Measurements from ENCODE around the gene ISYNA1. TPM values are rescaled to one million over a fixed set of nuclear protein-coding genes. Genes with fewer than 3 reads are reported as not detected.
A peak's percentile ranks its signal among the peaks of the same experiment; 100 is the strongest.

Gene ISYNA1
- polyA plus RNA-seq, 2 donors: 17.5 to 42.7 TPM

- peaks cover 4 to 26% of the 10 kb centered on the region in 2 donors for H3K36me3 ChIP-seq (ENCODE audit: control insufficient read depth in 2 of 2, insufficient read depth in 2 of 2, low read length in 1 of 2)
- H3K27me3 ChIP-seq (ENCODE audit: control insufficient read depth in 1 of 2, insufficient read depth in 2 of 2, low read length in 2 of 2): no peaks in the 10 kb centered on the region
- H3K9me3 ChIP-seq (ENCODE audit: control insufficient read depth in 2 of 2, insufficient read depth in 1 of 2, low read depth in 1 of 2, low read length in 1 of 2): peaks cover 0 to 5% of the 10 kb centered on the region in 2 donors
These were observed 3.2 kb upstream of the ISYNA1 start for GRCh38 chr19:18440936-18441803.

GRCh38 chr19:18440415-18440877 lies 2.5 kb upstream of the ISYNA1 start:
- H3K4me1 ChIP-seq (ENCODE audit: control insufficient read depth in 2 of 2, insufficient read depth in 2 of 2, low read length in 1 of 2): peaks cover 0 to 26% of the 10 kb centered on the region in 2 donors
- no peak overlapping the region for H3K4me3 ChIP-seq (ENCODE audit: low read depth in 1 of 2, low read length in 2 of 2)

More at GRCh38 chr19:18440936-18441803, 3.2 kb upstream of the ISYNA1 start:
- Histone ChIP-seq H3K4me3 (ENCODE audit: low read depth in 1 of 2, low read length in 2 of 2) (no peak overlapping the region), H3K4me1 (ENCODE audit: control insufficient read depth in 2 of 2, insufficient read depth in 2 of 2, low read length in 1 of 2) (peaks cover 0 to 21% of the 10 kb centered on the region in 2 donors), H3K27ac (ENCODE audit: low read depth in 2 of 2, low read length in 1 of 2) (no peak overlapping the region)
- WGBS, 2 donors: 68 to 86% methylated on average over 23 of the region's 23 CpGs

GRCh38 chr19:18439910-18440237 lies 1.9 kb upstream of the ISYNA1 start:
- Histone ChIP-seq H3K4me3 (ENCODE audit: low read depth in 1 of 2, low read length in 2 of 2) (no peak overlapping the region), H3K27me3 (ENCODE audit: control insufficient read depth in 1 of 2, insufficient read depth in 2 of 2, low read length in 2 of 2) (no peaks in the 10 kb centered on the region), H3K4me1 (ENCODE audit: control insufficient read depth in 2 of 2, insufficient read depth in 2 of 2, low read length in 1 of 2) (peaks cover 0 to 26% of the 10 kb centered on the region in 2 donors), H3K9me3 (ENCODE audit: control insufficient read depth in 2 of 2, insufficient read depth in 1 of 2, low read depth in 1 of 2, low read length in 1 of 2) (peaks cover 0 to 5% of the 10 kb centered on the region in 2 donors), H3K27ac (ENCODE audit: low read depth in 2 of 2, low read length in 1 of 2) (no peak overlapping the region), H3K36me3 (ENCODE audit: control insufficient read depth in 2 of 2, insufficient read depth in 2 of 2, low read length in 1 of 2) (peaks cover 4 to 15% of the 10 kb centered on the region in 2 donors)
- 67 to 76% methylated on average over 9 of the region's 9 CpGs for WGBS, 2 donors

More at GRCh38 chr19:18440415-18440877, 2.5 kb upstream of the ISYNA1 start:
- Histone ChIP-seq H3K27ac (ENCODE audit: low read depth in 2 of 2, low read length in 1 of 2) (no peak overlapping the region), H3K36me3 (ENCODE audit: control insufficient read depth in 2 of 2, insufficient read depth in 2 of 2, low read length in 1 of 2) (peaks cover 4 to 19% of the 10 kb centered on the region in 2 donors), H3K27me3 (ENCODE audit: control insufficient read depth in 1 of 2, insufficient read depth in 2 of 2, low read length in 2 of 2) (no peaks in the 10 kb centered on the region), H3K9me3 (ENCODE audit: control insufficient read depth in 2 of 2, insufficient read depth in 1 of 2, low read depth in 1 of 2, low read length in 1 of 2) (peaks cover 0 to 5% of the 10 kb centered on the region in 2 donors)
- 48 to 53% methylated on average over 11 of the region's 11 CpGs for WGBS, 2 donors

GRCh38 chr19:18439025-18439909 lies 1.3 kb upstream of the ISYNA1 start:
- no peaks in the 10 kb centered on the region for H3K27me3 ChIP-seq (ENCODE audit: control insufficient read depth in 1 of 2, insufficient read depth in 2 of 2, low read length in 2 of 2)
- peak overlapping the region; percentile 35 to 38 for H3K27ac ChIP-seq (ENCODE audit: low read depth in 2 of 2, low read length in 1 of 2)
- H3K9me3 ChIP-seq (ENCODE audit: control insufficient read depth in 2 of 2, insufficient read depth in 1 of 2, low read depth in 1 of 2, low read length in 1 of 2): peaks cover 0 to 5% of the 10 kb centered on the region in 2 donors
- H3K4me1 ChIP-seq (ENCODE audit: control insufficient read depth in 2 of 2, insufficient read depth in 2 of 2, low read length in 1 of 2): peaks cover 0 to 26% of the 10 kb centered on the region in 2 donors
- H3K36me3 ChIP-seq (ENCODE audit: control insufficient read depth in 2 of 2, insufficient read depth in 2 of 2, low read length in 1 of 2): peaks cover 2 to 9% of the 10 kb centered on the region in 2 donors
- no peak overlapping the region for H3K4me3 ChIP-seq (ENCODE audit: low read depth in 1 of 2, low read length in 2 of 2)
- WGBS, 2 donors: 57 to 64% methylated on average over 13 of the region's 13 CpGs

- Histone ChIP-seq H3K27ac (ENCODE audit: low read depth in 2 of 2, low read length in 1 of 2) (peak overlapping the region; percentile 27 to 61), H3K4me3 (ENCODE audit: low read depth in 1 of 2, low read length in 2 of 2) (peak overlapping the region; percentile 15 to 26)
These were observed 545 bp upstream of the ISYNA1 start for GRCh38 chr19:18438331-18439024.

GRCh38 chr19:18436671-18437490 lies 1.1 kb downstream of the ISYNA1 start:
- 27 to 30% methylated on average over 54 to 67 of the region's 67 CpGs for WGBS, 2 donors
- Histone ChIP-seq H3K36me3 (ENCODE audit: control insufficient read depth in 2 of 2, insufficient read depth in 2 of 2, low read length in 1 of 2) (no peaks in the 10 kb centered on the region), H3K4me1 (ENCODE audit: control insufficient read depth in 2 of 2, insufficient read depth in 2 of 2, low read length in 1 of 2) (peaks cover 0 to 30% of the 10 kb centered on the region in 2 donors), H3K4me3 (ENCODE audit: low read depth in 1 of 2, low read length in 2 of 2) (peak overlapping the region; percentile 26 to 35), H3K9me3 (ENCODE audit: control insufficient read depth in 2 of 2, insufficient read depth in 1 of 2, low read depth in 1 of 2, low read length in 1 of 2) (no peaks in the 10 kb centered on the region), H3K27me3 (ENCODE audit: control insufficient read depth in 1 of 2, insufficient read depth in 2 of 2, low read length in 2 of 2) (no peaks in the 10 kb centered on the region), H3K27ac (ENCODE audit: low read depth in 2 of 2, low read length in 1 of 2) (no peak overlapping the region)

More at GRCh38 chr19:18438331-18439024, 545 bp upstream of the ISYNA1 start:
- Histone ChIP-seq H3K27me3 (ENCODE audit: control insufficient read depth in 1 of 2, insufficient read depth in 2 of 2, low read length in 2 of 2) (no peaks in the 10 kb centered on the region), H3K36me3 (ENCODE audit: control insufficient read depth in 2 of 2, insufficient read depth in 2 of 2, low read length in 1 of 2) (peaks cover 0 to 1% of the 10 kb centered on the region in 2 donors), H3K9me3 (ENCODE audit: control insufficient read depth in 2 of 2, insufficient read depth in 1 of 2, low read depth in 1 of 2, low read length in 1 of 2) (peaks cover 0 to 5% of the 10 kb centered on the region in 2 donors), H3K4me1 (ENCODE audit: control insufficient read depth in 2 of 2, insufficient read depth in 2 of 2, low read length in 1 of 2) (peaks cover 0 to 26% of the 10 kb centered on the region in 2 donors)
- WGBS, 2 donors: 16 to 24% methylated on average over 24 of the region's 24 CpGs

GRCh38 chr19:18435842-18436670 lies 1.9 kb downstream of the ISYNA1 start:
- WGBS, 2 donors: 77 to 82% methylated on average over 46 of the region's 46 CpGs
- Histone ChIP-seq H3K27me3 (ENCODE audit: control insufficient read depth in 1 of 2, insufficient read depth in 2 of 2, low read length in 2 of 2) (no peaks in the 10 kb centered on the region), H3K9me3 (ENCODE audit: control insufficient read depth in 2 of 2, insufficient read depth in 1 of 2, low read depth in 1 of 2, low read length in 1 of 2) (no peaks in the 10 kb centered on the region), H3K27ac (ENCODE audit: low read depth in 2 of 2, low read length in 1 of 2) (no peak overlapping the region), H3K36me3 (ENCODE audit: control insufficient read depth in 2 of 2, insufficient read depth in 2 of 2, low read length in 1 of 2) (no peaks in the 10 kb centered on the region), H3K4me1 (ENCODE audit: control insufficient read depth in 2 of 2, insufficient read depth in 2 of 2, low read length in 1 of 2) (peaks cover 0 to 30% of the 10 kb centered on the region in 2 donors), H3K4me3 (ENCODE audit: low read depth in 1 of 2, low read length in 2 of 2) (no peak overlapping the region)

- 92 to 94% methylated on average over 48 to 49 of the region's 49 CpGs for WGBS, 2 donors
- Histone ChIP-seq H3K4me1 (ENCODE audit: control insufficient read depth in 2 of 2, insufficient read depth in 2 of 2, low read length in 1 of 2) (peaks cover 0 to 30% of the 10 kb centered on the region in 2 donors), H3K27ac (ENCODE audit: low read depth in 2 of 2, low read length in 1 of 2) (no peak overlapping the region), H3K4me3 (ENCODE audit: low read depth in 1 of 2, low read length in 2 of 2) (no peak overlapping the region), H3K9me3 (ENCODE audit: control insufficient read depth in 2 of 2, insufficient read depth in 1 of 2, low read depth in 1 of 2, low read length in 1 of 2) (no peaks in the 10 kb centered on the region), H3K36me3 (ENCODE audit: control insufficient read depth in 2 of 2, insufficient read depth in 2 of 2, low read length in 1 of 2) (no peaks in the 10 kb centered on the region), H3K27me3 (ENCODE audit: control insufficient read depth in 1 of 2, insufficient read depth in 2 of 2, low read length in 2 of 2) (no peaks in the 10 kb centered on the region)
These were observed 2.6 kb downstream of the ISYNA1 start for GRCh38 chr19:18435178-18435841.
